ENCODE data around the gene PRDM13.

Gene PRDM13

GRCh38 chr6:99660206-99660605 lies 53.6 kb downstream of the PRDM13 start:
- Histone ChIP-seq H4K20me1 (ENCODE audit: control insufficient read depth, insufficient read depth, low read depth, low read length) (no peaks in the 10 kb centered on the region), H3K27me3 (ENCODE audit: control insufficient read depth, low read length) (peaks cover 2% of the 10 kb centered on the region; the same call in 1 of the 2 replicates), H3K36me3 (ENCODE audit: control insufficient read depth, low read length) (no peaks in the 10 kb centered on the region), H3F3A (ENCODE audit: control insufficient read depth, insufficient read depth) (no peaks in the 10 kb centered on the region), H3K79me2 (ENCODE audit: control insufficient read depth, low read length) (no peaks in the 10 kb centered on the region), H3K4me2 (ENCODE audit: low read length) (no peak overlapping the region), H3K27ac (ENCODE audit: low read depth, low read length) (no peak overlapping the region), H3K9me2 (replicated peaks; ENCODE audit: control insufficient read depth, low read length) (no peaks in the 10 kb centered on the region), H3K4me1 (ENCODE audit: control insufficient read depth, low read length) (no peaks in the 10 kb centered on the region), H3K9me3 (ENCODE audit: control insufficient read depth, insufficient read depth, low read length) (no peaks in the 10 kb centered on the region), H3K4me3 (ENCODE audit: low read length) (no peak overlapping the region)
- TF ChIP-seq EZH2phosphoT487 (IDR thresholded peaks at IDR 0.05; ENCODE audit: borderline replicate concordance, low read length), result no peak

DNA sequence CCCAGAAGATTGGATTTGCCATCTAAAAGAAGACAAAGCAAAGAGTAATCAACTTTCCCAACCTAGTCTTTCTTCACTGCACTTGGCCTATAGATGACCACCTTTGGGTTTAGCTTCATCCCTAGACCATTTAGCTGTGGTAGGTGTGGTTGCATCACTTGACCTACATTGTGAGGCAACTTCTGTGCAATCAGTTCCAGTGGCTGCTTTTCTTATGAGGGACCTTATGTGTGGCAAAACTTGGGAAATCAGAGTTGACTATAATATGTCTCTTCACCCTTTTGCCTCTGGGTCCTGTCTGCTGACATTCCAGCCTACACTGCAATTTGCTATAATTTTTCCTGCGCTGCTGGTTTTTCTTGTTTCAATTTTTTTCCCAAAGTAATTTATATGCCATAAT lies 55.2 kb downstream of the PRDM13 start:
- Histone ChIP-seq H3K4me3 (ENCODE audit: low read length) (no peak overlapping the region), H3K9me2 (replicated peaks; ENCODE audit: control insufficient read depth, low read length) (no peaks in the 10 kb centered on the region), H4K20me1 (ENCODE audit: control insufficient read depth, insufficient read depth, low read depth, low read length) (no peaks in the 10 kb centered on the region), H3K27me3 (ENCODE audit: control insufficient read depth, low read length) (peaks cover 2% of the 10 kb centered on the region; the same call in 1 of the 2 replicates), H3K36me3 (ENCODE audit: control insufficient read depth, low read length) (no peaks in the 10 kb centered on the region), H3F3A (ENCODE audit: control insufficient read depth, insufficient read depth) (no peaks in the 10 kb centered on the region), H3K27ac (ENCODE audit: low read depth, low read length) (no peak overlapping the region), H3K4me1 (ENCODE audit: control insufficient read depth, low read length) (no peaks in the 10 kb centered on the region), H3K9me3 (ENCODE audit: control insufficient read depth, insufficient read depth, low read length) (no peaks in the 10 kb centered on the region), H3K79me2 (ENCODE audit: control insufficient read depth, low read length) (no peaks in the 10 kb centered on the region), H3K4me2 (ENCODE audit: low read length) (no peak overlapping the region)
- no peak for TF ChIP-seq EZH2phosphoT487 (IDR thresholded peaks at IDR 0.05; ENCODE audit: borderline replicate concordance, low read length)
- TF ChIP-seq CTCF (IDR thresholded peaks at IDR 0.05; ENCODE audit: low read depth, low read length, poor library complexity, severe bottlenecking), result no peak

DNA sequence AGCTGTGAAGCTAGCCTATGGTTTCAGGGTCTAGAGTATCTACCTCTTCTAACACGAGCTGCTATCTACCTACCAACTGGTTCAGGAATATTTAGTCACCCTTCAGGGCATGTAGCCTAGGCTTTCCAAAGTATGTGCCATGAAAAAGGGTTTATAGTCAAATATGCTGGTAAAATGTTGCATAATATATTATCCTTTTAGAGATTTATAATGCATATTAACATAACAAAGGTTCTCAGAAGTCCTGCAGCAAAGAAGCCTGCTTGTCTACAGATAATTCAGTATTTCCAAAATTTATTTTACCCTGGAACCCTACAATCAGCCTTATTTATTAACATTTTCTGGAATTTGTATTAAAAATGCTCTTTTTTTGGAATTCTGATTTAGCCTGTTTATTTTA lies 56.0 kb downstream of the PRDM13 start:
- no peaks in the 10 kb centered on the region for H3F3A ChIP-seq (ENCODE audit: control insufficient read depth, insufficient read depth)
- H3K4me2 ChIP-seq (ENCODE audit: low read length), result no peak overlapping the region
- H3K27me3 ChIP-seq (ENCODE audit: control insufficient read depth, low read length), result peaks cover 2% of the 10 kb centered on the region; the same call in 1 of the 2 replicates
- H3K9me3 ChIP-seq (ENCODE audit: control insufficient read depth, insufficient read depth, low read length), result no peaks in the 10 kb centered on the region
- no peaks in the 10 kb centered on the region for H3K36me3 ChIP-seq (ENCODE audit: control insufficient read depth, low read length)
- H3K9me2 ChIP-seq (replicated peaks; ENCODE audit: control insufficient read depth, low read length), result no peaks in the 10 kb centered on the region
- no peak overlapping the region for H3K4me3 ChIP-seq (ENCODE audit: low read length)
- no peaks in the 10 kb centered on the region for H3K4me1 ChIP-seq (ENCODE audit: control insufficient read depth, low read length)
- H4K20me1 ChIP-seq (ENCODE audit: control insufficient read depth, insufficient read depth, low read depth, low read length), result no peaks in the 10 kb centered on the region
- no peak overlapping the region for H3K27ac ChIP-seq (ENCODE audit: low read depth, low read length)
- TF ChIP-seq CTCF (IDR thresholded peaks at IDR 0.05; ENCODE audit: low read depth, low read length, poor library complexity, severe bottlenecking) (no peak), EZH2phosphoT487 (IDR thresholded peaks at IDR 0.05; ENCODE audit: borderline replicate concordance, low read length) (no peak)
- no peaks in the 10 kb centered on the region for H3K79me2 ChIP-seq (ENCODE audit: control insufficient read depth, low read length)
